Measurements from ENCODE around the gene KCTD18.

GRCh38 chr2:200534572-200534971, 24.7 kb upstream of the KCTD18 start:
- TF ChIP-seq SP1 (IDR thresholded peaks at IDR 0.05) (no peak), CTCF (IDR thresholded peaks at IDR 0.05; ENCODE audit: low read depth, low read length, missing input control) (no peak), TAF1 (conservative IDR thresholded peaks at IDR 0.05) (no peak), GABPA (IDR thresholded peaks at IDR 0.05 in 1 of 2, conservative IDR thresholded peaks at IDR 0.05 in 1 of 2) (no peak), HNF4G (IDR thresholded peaks at IDR 0.05) (no peak), ATF3 (IDR thresholded peaks at IDR 0.05) (no peak), REST (IDR thresholded peaks at IDR 0.05) (no peak)
